Thyroid gland (tissue), 4 donors: Measurements from ENCODE around the gene PROK2. TPM values are rescaled to one million over a fixed set of nuclear protein-coding genes. Genes with fewer than 3 reads are reported as not detected.

Experiments used
- DNase-seq, 2 donors: peaks; one replicate each; pipeline ENCODE4 v3.0.0-alpha.2; 2019
- H3K27ac ChIP-seq, 3 donors: fragments of 200-600 bp; sonication (generic); 1 replicate in 2 of 3; 2 replicates in 1 of 3; pipeline ENCODE4 v1.5.1; 2016 to 2019; ENCODE audit warnings: mild to moderate bottlenecking in 1 of 3, moderate library complexity in 1 of 3
- H3K27me3 ChIP-seq: fragments of 200-600 bp; sonication (generic); one replicate; pipeline ENCODE4 v1.5.1; 2019
- H3K36me3 ChIP-seq, 2 donors: fragments of 200-600 bp; sonication (generic); one replicate each; pipeline ENCODE4 v1.5.1; 2016 to 2019
- H3K4me1 ChIP-seq, 2 donors: fragments of 200-600 bp; sonication (generic); one replicate each; pipeline ENCODE4 v1.5.1; 2017 to 2019
- H3K4me3 ChIP-seq, 3 donors: fragments of 200-600 bp; sonication (generic); replicated peaks in 1 of 3; 1 replicate in 2 of 3; 2 replicates in 1 of 3; pipeline ENCODE4 v1.5.1; 2016; ENCODE audit warnings: mild to moderate bottlenecking in 1 of 3
- H3K9me3 ChIP-seq: fragments of 200-600 bp; sonication (generic); one replicate; pipeline ENCODE4 v1.5.1; 2017
- CTCF ChIP-seq, 6 experiments: fragments of 200-600 bp in 3 of 6; fragments of 450-650 bp in 3 of 6; sonication (generic) in 3 of 6; IDR thresholded peaks; one replicate each; pipeline ENCODE4 v1.5.1; 2016 to 2019; ENCODE audit warnings: antibody characterized with exemption in 6 of 6, mild to moderate bottlenecking in 2 of 6, inconsistent platforms in 1 of 6, moderate library complexity in 1 of 6
- POLR2A ChIP-seq, 2 donors: fragments of 450-650 bp; IDR thresholded peaks; one replicate each; pipeline ENCODE4 v1.6.1; 2017; ENCODE audit warnings: antibody characterized with exemption in 2 of 2, mild to moderate bottlenecking in 2 of 2, moderate library complexity in 1 of 2
- WGBS, 2 donors: methylation state at CpG; one replicate each; pipeline ENCODE4 v1.1.5; 2017; 5-methylcytosine and 5-hydroxymethylcytosine counted together
- intact Hi-C: fragments of 100-400 bp; cut with DNase I; formaldehyde crosslinking; loops from one replicate; pipeline ENCODE4 v1.15.1; 2023
- total RNA-seq, 4 donors: library from RNA; depleted of rRNA; stranded (reverse); fragments of >200 nt; gene quantifications; one replicate each; pipeline ENCODE4 v1.2.3, GENCODE V29; 2016

Gene PROK2
- total RNA-seq, 4 donors from 2014 or later, result not detected

GRCh38 chr3:71789922-71790321 lies 5.0 kb upstream of the PROK2 start:
- H3K9me3 ChIP-seq, result no peaks in the 10 kb centered on the region
- H3K36me3 ChIP-seq, result no peaks in the 10 kb centered on the region
- peaks cover 0 to 4% of the 10 kb centered on the region in 2 donors for H3K4me1 ChIP-seq
- H3K27ac ChIP-seq, result no peak overlapping the region
- 86 to 94% methylated on average over 1 of the region's 1 CpG for WGBS, 2 donors
- no peak overlapping the region for H3K4me3 ChIP-seq
- no peak for DNase-seq
- intact Hi-C loops, result no loop called here
- H3K27me3 ChIP-seq, result peaks cover 4% of the 10 kb centered on the region
- TF ChIP-seq POLR2A (IDR thresholded peaks at IDR 0.05) (no peak), CTCF (IDR thresholded peaks at IDR 0.05) (no peak)

GRCh38 chr3:71787851-71788405 lies 3.0 kb upstream of the PROK2 start:
- Histone ChIP-seq H3K36me3 (no peaks in the 10 kb centered on the region), H3K9me3 (no peaks in the 10 kb centered on the region), H3K27ac (no peak overlapping the region), H3K27me3 (peaks cover 16% of the 10 kb centered on the region), H3K4me3 (no peak overlapping the region), H3K4me1 (peaks cover 5 to 13% of the 10 kb centered on the region in 2 donors)
- TF ChIP-seq CTCF (IDR thresholded peaks at IDR 0.05) (no peak), POLR2A (IDR thresholded peaks at IDR 0.05) (no peak)
- 95 to 96% methylated on average over 7 of the region's 7 CpGs for WGBS, 2 donors
- DNase-seq, result no peak
- intact Hi-C loops, result no loop called here

- intact Hi-C loops, result no loop called here
- H3K27me3 ChIP-seq, result peaks cover 16% of the 10 kb centered on the region
- 71 to 78% methylated on average over 6 of the region's 6 CpGs for WGBS, 2 donors
- H3K4me3 ChIP-seq, result no peak overlapping the region
- no peaks in the 10 kb centered on the region for H3K9me3 ChIP-seq
- TF ChIP-seq POLR2A (IDR thresholded peaks at IDR 0.05), result no peak
- TF ChIP-seq CTCF (IDR thresholded peaks at IDR 0.05), result no peak
- H3K4me1 ChIP-seq, result peaks cover 5 to 13% of the 10 kb centered on the region in 2 donors
- no peaks in the 10 kb centered on the region for H3K36me3 ChIP-seq
- DNase-seq, result no peak
- no peak overlapping the region for H3K27ac ChIP-seq
These were observed 1.6 kb upstream of the PROK2 start for GRCh38 chr3:71786551-71786950.

- intact Hi-C loops, result no loop called here
- no peak overlapping the region for H3K4me3 ChIP-seq
- H3K9me3 ChIP-seq, result no peaks in the 10 kb centered on the region
- peaks cover 5 to 13% of the 10 kb centered on the region in 2 donors for H3K4me1 ChIP-seq
- peaks cover 16% of the 10 kb centered on the region for H3K27me3 ChIP-seq
- DNase-seq, result no peak
- no peak overlapping the region for H3K27ac ChIP-seq
- no peaks in the 10 kb centered on the region for H3K36me3 ChIP-seq
- no peak for TF ChIP-seq POLR2A (IDR thresholded peaks at IDR 0.05)
- no peak for TF ChIP-seq CTCF (IDR thresholded peaks at IDR 0.05)
- WGBS, 2 donors, result 43 to 49% methylated on average over 8 of the region's 8 CpGs
These were observed 1.2 kb upstream of the PROK2 start for GRCh38 chr3:71786217-71786549.

- DNase-seq, result no peak
- H3K27ac ChIP-seq, result no peak overlapping the region
- no peak for TF ChIP-seq CTCF (IDR thresholded peaks at IDR 0.05)
- no peaks in the 10 kb centered on the region for H3K36me3 ChIP-seq
- WGBS, 2 donors, result 20% methylated on average over 23 to 28 of the region's 28 CpGs
- H3K9me3 ChIP-seq, result no peaks in the 10 kb centered on the region
- intact Hi-C loops, result no loop called here
- H3K4me3 ChIP-seq, result no peak overlapping the region
- H3K27me3 ChIP-seq, result peaks cover 16% of the 10 kb centered on the region
- peaks cover 5 to 13% of the 10 kb centered on the region in 2 donors for H3K4me1 ChIP-seq
These were observed 726 bp upstream of the PROK2 start for GRCh38 chr3:71785532-71786216.
